Myocyte (in vitro differentiated cells): ENCODE data around the gene MCM5. TPM values are rescaled to one million over a fixed set of nuclear protein-coding genes. Genes with fewer than 3 reads are reported as not detected.
"Not testable (repeated sequence)": the region's sequence is repeated elsewhere in the genome, so short reads cannot be mapped to it uniquely, and the experiment has no call there.

Source experiments
- DNase-seq: peaks from one replicate; pipeline ENCODE4 v3.0.0-alpha.2; 2012; ENCODE audit warnings: low read depth
- total RNA-seq: library from RNA; depleted of rRNA; stranded (reverse); fragments of >200 nt; gene quantifications from 2 replicates; pipeline ENCODE4 v1.2.3, GENCODE V29; 2014

The MCM5 gene
- total RNA-seq, 1 donor from 2014 or later: 12.1 TPM

DNA sequence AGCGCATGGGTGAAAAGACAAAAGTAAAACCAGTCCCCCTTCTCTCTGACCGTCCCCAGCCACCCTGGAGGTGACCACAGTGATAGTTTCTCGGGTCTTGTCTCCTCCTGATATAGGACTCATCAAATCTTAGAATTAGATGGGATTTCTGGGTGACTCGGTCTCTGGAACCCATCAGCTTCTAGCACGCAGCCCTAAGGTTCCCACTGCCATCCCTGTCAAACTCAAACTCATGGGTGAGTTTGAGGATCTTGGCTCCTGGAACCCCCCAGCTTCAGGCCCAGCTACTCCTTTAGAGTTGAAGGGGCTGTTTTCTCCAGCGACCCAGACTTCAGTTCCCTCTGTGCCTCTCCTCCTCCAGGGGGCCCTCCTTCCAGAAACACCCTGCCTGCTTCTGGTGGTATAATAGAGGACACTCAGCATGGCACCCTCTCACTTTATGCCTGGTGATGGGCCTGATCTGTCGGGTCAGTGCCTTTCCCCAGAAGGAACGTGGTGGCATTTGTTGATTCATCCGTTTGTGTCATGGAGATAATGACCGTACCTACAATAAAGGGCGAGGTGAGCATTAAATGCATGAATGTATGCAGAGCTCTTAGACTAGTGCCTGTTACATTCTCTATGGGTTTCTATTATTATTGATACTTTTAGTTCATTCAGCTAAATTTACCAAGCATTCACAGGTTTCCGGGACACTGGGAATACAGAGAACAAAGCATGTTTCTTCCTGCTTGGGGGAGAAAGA, 31.7 kb downstream of the MCM5 start:
- DNase-seq: no peak

DNA sequence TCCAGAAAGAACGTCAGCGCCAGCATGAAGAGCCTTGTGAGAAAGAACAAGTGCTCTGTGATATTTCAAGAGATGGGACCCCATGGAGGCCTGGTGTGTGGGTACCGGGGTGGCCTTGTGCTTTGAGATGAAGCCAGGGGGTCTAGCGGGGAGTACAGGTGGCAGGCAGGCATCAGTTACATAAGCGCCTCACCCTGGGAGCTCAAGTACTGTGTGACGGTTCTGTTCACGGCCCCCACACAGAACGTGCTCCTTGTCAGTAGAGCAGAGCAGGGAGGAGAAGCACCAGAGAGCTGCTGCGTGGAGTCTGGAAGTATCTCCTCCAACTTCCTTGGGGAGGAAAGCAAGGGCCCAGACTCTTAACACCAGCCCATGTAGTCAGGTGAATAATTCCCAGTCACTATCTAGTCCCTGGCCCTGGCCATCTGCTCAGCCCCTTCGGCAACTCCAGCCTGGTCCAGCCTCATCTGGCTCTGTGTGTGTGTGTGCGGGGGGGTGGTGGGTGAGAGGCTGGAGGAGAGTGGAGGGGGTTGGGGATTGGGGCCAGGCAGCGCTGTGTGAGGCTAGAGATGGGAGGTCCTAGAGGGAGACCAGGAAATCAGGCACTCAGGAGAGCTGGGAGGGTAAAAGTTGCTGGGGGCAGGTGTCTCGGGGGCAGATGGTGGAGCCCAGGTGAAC, 32.4 kb downstream of the MCM5 start:
- no peak for DNase-seq

DNA sequence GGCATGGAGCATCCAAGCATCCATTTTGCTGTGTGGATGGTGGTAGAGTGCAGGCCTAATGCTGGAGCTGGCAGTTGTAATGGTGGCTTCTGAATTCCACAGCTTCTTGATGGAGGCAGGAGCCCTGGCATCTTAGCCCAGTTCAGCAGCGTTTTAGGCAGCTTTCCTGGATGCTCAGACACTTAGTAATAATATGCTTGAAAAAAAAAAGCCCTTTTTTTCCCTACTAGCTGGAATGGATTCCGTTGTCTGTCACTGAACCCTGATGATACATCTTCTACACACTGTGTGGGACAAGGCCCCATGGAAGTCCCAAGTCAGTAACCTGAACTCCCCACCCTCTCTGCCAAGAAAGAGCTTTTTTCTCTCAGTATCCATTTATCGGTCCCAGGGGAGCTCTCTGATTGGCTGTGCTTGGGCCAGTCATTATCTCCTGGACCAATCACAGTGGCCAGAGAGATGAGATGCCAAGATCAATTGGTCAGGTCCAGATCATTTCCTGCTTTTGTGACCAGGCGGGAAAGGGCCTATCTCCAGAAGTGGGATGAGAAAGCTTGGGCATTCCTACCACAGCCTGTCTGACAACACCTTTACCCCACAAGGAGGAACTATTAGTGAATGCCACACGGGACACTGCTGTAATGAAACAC, 34.2 kb downstream of the MCM5 start:
- no peak for DNase-seq

DNA sequence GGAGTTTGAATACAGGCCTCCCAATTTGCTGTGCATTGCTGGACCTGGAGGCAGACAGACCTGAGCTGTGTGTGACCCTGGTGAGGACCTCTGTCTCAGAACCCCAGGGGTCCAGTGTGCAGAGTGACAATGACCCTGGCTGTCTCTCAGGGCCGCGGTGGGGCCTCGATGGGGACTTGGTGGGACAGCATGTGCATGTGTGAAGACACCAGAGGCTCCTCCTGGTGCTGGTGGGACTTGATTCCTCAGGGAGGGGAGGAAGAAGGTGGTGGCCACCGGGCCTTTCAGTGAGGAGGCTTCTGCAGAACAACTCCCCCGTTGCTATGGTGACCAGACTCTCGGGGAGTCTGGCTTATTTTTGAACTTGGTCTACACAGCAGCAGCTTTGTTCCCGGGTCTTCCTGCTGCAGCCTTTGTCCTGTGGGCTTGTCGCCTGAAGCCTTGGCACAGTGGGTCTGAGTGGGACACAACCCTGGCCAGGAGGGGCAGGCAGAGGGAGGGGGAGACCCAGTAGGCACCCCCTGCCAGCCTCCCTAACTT, 35.3 kb downstream of the MCM5 start:
- no peak for DNase-seq

DNA sequence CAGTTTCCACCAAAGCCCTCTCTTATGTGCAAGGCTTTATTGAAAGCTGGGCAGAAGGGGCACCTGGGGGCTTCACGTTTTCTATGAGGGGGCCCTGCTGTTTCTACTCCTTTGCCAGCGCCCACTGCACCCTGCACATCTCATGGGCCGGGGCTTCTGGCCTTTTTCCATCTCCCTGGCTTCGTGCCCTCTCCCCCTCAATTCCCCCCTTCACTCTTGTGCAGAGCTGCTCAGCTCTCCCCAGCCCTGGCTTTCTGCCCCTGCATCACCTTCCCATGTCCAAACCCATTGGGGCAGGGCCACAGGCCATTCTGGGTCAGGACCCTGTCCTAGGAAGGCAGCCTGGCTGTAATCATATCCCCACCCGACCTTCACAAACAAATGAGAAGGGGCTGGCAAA, 36.5 kb downstream of the MCM5 start:
- DNase-seq: no peak

DNA sequence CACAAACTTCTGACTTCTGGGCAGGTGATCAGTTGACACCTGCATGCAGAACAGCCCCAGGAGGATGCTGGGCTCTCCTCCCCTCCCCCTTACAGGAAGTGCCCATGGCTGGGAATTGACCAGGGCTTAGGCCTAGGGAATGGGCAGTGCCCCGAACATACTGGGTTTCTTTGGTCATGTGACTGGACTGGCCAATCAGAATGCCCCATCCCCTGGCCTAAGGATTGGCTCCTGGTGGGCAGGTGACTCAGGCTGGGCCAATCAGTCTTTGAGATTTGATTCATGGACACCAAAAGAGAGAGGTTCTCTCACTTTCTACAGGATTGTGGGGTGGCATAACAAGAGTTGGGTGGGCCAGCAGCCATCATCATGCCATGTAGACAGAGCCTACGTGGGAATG, 37.1 kb downstream of the MCM5 start:
- no peak for DNase-seq

DNA sequence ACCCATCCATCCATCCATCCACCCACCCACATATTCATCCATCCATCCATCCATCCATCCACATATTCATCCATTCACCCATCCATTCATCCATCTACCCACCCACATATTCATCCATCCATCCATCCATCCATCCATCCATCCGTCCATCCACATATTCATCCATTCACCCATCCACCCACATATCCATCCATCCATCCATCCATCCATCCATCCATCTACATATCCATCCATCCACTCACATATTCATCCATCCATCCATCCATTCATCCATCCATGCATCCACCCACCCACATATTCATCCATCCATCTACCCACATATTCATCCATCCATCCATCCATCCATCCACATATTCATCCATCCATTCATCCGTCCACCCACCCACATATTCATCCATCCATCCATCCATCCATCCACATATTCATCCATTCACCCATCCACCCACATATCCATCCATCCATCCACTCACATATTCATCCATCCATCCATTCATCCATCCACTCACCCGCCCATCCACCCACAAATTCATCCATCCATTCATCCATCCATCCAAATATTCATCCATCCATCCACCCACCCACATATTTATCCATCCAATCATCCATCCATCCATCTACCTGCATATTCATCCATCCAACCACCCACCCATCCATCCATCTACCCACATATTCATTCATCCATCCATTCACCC, 38.9 kb downstream of the MCM5 start:
- not testable (repeated sequence) for DNase-seq

DNA sequence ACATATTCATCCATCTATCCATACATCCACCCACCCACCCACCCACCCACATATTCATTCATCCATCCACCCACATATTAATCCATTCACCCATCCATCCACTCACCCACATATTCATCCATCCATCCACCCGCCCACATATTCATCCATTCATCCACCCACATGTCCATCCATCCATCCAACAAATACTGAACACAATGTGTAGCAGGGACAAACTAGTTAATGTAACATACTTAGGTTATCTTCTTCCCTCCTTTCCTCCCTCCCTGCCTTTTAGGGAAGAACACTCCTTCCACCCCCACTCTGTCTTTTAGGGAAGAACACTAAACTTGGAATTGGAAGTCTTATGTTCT, 39.4 kb downstream of the MCM5 start:
- DNase-seq: no peak

DNA sequence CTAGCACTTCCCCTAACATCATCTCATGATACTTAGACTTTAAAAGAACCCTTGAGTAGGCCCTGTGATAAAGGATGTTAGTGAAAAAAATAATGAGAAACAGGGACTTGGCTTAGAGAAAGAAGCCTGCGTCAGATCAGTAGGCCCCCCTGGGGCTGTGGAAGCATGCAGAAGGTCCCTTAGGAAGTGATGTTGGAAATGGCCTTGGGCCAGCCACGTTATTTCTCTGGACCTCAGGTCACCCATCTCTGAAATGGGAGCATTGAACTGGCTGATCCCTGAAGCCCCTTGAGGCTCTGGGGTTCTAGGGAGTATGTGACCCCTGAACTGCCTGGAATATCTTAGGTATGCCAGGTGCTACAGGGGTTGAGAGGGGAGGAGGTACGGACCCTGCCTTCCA, 40.2 kb downstream of the MCM5 start:
- no peak for DNase-seq

DNA sequence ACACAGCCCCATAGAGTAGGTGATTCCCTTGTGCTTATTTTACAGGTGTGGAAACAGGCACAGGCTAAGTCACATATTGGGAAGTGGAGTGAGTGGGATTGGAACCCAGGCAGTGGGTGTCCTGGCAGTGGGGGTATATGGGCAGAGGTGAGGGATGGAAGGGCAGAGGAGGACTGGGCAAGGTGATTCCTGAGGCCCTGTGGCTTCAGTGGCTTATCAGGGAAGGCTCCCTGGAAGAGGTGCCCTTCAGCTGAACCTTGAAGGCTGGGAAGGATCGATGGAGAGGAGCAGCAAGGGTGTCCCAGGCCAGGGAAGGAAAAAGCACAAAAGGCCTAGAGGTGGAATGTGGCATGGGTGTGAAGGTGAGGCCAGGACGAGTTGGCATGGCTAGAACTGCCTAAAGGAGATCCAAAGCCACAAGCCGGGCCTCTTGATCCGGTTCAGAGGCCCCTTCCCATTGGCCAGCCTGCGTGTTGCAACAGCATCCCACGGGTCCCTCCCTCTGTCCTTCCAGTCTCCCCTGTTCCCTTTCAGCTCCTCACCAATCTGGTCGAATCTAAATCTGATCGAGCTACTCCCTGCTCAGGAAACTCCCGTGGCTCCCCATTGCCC, 41.7 kb downstream of the MCM5 start:
- no peak for DNase-seq

DNA sequence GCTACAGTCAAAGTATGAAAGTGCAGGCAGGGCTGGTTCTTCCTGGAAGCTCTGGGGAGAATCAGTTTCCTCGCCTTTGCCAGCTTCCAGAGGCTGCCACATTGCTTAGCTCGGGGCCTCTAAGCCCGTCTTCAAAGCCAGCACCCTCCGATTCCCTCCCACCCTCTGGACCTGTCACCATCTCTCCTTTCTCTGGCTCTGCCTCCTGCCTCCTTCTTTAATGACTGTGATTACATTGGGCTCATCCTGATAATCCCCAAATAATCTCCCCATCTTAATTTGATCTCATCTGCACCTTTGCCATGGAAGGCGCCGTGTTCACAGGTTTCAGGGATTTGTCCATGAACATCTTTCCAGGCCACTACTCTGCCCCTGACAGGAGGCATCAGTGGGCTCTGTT, 42.5 kb downstream of the MCM5 start:
- no peak for DNase-seq

DNA sequence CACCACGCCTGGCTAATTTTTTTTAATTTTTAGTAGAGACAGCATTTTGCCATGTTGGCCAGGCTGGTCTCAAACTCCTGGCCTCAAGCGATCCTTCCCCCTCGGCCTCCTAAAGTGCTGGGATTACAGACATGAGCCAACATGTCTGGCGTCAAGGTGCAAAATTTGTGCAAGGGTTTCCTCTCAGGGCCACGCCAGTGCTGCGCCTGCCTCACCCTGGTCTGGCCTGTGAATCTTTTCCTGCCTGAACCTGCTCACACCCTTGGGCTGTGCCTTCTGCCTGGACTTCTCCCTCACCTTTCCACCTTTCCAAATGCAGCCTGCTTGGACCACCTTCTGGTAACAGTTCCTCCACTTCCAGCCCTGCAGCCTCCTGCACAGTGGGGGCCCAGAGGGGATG, 43.4 kb downstream of the MCM5 start:
- DNase-seq: no peak

DNA sequence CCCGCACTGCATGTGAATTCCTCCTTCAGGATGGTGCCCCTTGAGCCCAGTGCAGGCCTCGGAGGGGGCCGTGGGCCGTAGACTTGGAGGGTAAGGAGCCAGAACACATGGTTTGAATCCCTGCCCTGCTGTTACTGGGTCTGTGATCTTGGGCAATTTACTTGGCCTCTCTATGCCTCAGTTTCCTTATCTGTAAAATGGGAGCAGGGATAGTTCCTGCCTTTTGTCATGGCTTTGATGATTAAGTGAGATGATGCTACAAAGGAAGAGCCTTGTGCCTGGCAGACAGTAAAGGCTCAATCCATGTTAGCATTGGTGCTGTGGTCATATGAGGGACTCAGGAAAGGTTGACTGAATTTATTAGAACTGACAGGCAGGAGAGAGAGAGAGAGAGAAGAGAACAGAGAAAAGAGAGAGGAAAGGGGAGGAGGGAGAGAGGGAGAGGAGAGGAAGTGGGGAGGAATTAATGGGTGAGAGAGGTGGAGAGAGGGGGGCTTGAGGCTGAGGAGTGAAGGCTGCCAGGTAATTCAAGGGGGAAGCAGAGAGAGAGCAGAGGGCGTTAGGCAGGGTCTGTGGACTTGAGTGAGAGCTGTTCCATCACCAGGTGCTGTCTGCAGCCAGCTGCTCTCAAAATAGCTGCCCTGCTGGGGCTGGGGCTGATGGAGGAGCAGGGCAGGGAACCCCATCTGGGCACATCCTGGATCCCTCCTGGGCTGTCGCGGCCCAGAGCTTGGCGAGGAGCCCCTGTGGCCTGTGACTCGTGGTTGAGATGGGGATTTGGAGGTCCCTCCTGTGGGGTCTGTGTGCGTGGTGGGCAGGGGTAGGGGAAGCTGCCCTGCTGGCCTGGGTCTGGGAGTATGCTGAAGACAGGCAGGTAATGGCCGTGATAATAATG, 44.1 kb downstream of the MCM5 start:
- no peak for DNase-seq

DNA sequence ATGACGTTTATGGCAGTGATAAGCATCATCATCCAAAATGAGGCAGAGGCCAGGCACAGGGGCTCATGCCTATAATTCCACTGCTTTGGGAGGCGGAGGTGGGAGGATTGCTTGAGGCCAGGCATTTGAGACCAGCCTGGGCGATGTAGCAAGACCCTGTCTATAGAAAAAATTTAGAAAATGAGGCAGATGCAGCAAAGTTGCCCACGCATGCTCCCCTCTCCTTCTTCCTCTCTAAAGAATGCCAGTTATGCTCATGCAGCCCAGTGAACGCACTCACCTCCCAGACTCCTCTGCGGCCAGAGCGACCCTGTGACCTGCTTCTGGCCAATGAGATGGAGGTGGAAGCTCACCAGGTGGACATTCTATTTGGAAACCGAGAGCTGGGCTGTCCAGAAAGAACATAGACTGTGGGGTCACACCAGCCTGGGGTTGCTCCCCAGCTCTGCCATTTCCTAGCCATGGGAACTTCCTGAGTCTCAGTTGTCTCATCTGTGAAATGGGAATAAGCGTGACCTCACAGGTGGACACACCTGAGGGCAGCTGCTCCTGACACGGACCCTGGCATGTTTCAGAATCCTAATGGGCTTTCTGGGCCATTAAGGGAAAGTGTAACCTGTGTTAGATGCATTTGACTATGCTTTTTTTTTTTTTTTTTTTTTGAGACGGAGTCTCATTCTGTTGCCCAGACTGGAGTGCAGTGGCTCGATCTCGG, 44.9 kb downstream of the MCM5 start:
- no peak for DNase-seq

DNA sequence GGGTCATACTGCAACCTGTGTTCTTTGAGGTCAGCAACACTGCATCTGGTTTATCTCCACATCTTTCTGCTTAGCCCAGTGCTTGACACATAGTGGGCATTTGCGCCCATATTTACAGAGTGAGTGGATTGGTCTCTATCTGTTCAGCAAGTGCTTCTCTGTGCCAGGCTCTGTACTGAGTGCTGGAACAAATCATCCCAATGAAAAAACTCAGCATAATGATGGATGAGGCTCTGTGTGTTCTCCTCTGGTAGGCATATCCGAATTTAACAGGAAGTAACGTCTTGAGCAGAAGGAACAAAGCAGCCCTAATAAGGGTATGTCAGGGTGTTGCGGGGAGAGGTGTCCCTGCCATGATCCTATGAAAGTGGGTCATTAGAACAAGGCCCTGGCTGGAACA, 46.0 kb downstream of the MCM5 start:
- no peak for DNase-seq

DNA sequence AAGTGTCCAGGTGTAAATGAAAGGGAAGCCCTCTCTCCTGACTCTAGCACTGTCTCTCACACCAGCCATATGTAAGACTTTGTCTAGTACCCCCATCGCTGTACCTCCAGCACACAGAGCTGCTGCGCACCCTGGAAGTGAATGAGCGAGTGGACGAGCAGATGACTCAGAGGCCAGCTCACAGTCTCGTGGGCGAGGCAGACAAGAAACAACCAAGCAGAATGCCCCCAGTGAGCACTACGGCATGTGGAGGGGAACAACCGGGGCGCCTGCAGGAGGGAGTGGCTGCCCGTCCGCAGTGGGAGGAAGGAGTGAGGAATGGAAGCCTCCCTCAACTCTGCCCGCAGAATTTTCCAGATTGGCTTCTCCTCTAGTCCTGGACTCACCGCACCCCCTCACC, 46.4 kb downstream of the MCM5 start:
- peak; percentile 83 for DNase-seq

DNA sequence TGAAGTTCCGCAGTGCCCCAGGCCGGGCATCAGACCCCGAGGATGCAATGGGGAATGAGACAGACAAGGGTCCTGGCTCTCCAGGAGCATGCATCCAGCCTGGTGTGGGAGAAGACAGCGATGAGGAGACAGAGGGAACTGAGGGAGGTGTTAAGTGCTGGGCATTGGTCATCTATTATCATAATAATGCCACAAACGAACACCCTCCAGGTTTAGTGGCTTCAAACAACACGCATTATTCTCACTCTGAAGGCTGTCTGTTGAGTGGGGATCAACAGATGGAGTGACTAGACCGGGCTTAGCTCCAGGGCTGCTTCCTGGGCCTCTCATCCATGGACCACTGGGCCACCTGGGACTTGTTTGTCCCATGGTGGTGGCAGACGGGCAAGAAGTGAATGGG, 48.6 kb downstream of the MCM5 start:
- no peak for DNase-seq

DNA sequence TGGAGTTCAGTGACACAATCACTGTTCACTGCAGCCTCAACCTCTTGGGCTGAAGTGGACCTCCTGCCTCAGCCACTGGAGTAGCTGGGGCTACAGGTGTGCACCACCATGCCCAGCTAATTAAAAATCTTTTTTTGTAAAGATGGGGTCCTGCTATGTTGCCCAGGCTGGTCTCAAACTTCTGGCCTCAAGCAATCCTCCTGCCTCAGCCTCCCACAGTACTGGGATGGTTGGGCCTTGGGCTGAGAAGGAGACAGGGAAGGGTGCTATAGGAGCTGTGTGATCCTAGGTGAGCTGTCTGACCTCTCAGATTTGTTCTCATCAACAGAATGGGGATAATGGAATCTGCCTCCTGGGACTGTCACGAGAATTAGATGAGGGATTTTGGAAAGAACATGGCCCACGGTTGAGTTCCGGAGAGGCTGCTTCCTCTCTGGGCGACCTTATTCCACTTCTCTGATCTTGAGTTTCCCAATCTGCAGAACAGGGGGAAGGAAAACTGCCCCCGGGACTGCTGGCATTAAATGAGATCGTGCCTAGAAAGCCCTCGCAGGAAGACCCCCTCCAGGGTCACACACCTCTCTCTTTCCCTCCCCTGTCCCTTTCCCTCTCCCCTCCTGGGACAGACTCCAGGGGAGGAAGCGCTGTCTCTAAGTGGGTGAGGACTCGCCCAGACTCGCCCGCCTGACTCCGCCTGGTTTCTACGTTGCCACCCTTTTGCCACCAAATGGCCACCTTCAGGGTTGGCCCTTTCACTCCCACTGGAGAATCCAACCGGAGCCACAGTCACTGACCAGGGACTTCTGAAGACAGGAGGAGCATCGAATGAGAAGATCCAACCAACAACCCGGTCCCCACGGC, 50.1 kb downstream of the MCM5 start:
- DNase-seq: no peak
